ENCODE results near the gene HMGN2. TPM values are rescaled to one million over a fixed set of nuclear protein-coding genes. Genes with fewer than 3 reads are reported as not detected.

The HMGN2 gene
- total and polyA plus RNA-seq, 2 of the 13 experiments (the other 11 are each of a cell fraction or from before 2014, with no cell fraction given): 63.4 to 343 TPM

DNA sequence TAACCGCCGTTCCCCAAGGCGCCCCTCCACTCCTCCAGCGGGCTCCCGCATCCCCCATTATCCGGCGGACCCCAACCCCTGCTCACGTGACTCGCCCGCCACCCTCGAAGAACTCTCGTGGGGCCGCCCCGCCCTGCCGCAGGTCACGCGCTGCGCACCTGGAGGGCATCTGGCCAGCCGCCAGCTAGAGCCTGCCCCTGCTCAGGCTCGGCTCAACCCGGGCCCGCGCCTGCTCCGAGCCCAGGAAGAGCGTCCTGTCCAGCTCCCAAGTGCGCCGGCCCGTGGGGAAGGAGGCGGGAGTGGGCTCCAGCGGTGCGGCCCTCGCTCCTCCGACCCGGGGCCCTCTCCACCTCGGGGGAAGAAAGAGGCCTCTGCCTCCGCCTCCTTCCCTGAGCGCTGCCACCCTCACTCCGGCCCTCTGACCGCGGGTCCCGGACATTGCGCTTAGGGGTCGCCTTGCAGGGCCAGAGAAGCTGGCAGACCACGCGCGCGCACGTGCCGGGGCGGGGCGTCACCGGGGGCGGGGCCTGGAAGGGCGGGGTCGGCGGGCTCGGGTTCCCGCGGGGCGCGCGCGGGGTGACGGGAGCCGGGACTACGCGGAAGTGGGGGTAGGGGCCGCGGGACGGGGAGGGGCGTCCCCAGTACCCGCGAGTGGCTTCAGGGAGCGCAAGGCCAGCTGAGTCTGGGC, 28.4 kb downstream of the HMGN2 start (continued):
- TF ChIP-seq KDM4B (CRISPR knock-in tag; IDR thresholded peaks at IDR 0.05) (no peak), ARID5B (CRISPR knock-in tag; IDR thresholded peaks at IDR 0.05) (peak; percentile 34), ZNF670 (CRISPR knock-in tag; IDR thresholded peaks at IDR 0.05; ENCODE audit: borderline replicate concordance) (peak; percentile 81), ZNF83 (CRISPR knock-in tag; IDR thresholded peaks at IDR 0.05; ENCODE audit: borderline replicate concordance) (no peak; the same call in none of the 2 replicates), SMARCE1 (IDR thresholded peaks at IDR 0.05; ENCODE audit: borderline replicate concordance) (no peak), SP5 (CRISPR knock-in tag; IDR thresholded peaks at IDR 0.05; ENCODE audit: borderline replicate concordance, low read depth) (0 out of 2 replicates have a peak, but pooled peaks have one; percentile 23), IRF9 (CRISPR knock-in tag; IDR thresholded peaks at IDR 0.05; ENCODE audit: borderline replicate concordance) (peak; percentile 78; the same call in 1 of the 2 replicates), POLR2A (IDR thresholded peaks at IDR 0.05; ENCODE audit: insufficient read depth in 1 of 2, low read depth in 2 of 2, low read length in 2 of 2) (peak in 1 of 2 experiments; percentile 90; a peak in 2 of 4 replicates), SAP130 (CRISPR knock-in tag; IDR thresholded peaks at IDR 0.05; ENCODE audit: low read depth) (peak; percentile 59), MIXL1 (CRISPR knock-in tag; IDR thresholded peaks at IDR 0.05) (peak; percentile 29; the same call in 1 of the 2 replicates), ZNF451 (CRISPR knock-in tag; IDR thresholded peaks at IDR 0.05) (peak; percentile 65; the same call in 1 of the 2 replicates), KLF15 (CRISPR knock-in tag; IDR thresholded peaks at IDR 0.05; ENCODE audit: borderline replicate concordance) (no peak), ZNF224 (CRISPR knock-in tag; IDR thresholded peaks at IDR 0.05) (peak; percentile 86), ZNF724P (CRISPR knock-in tag; IDR thresholded peaks at IDR 0.05; ENCODE audit: borderline replicate concordance) (peak; percentile 81), ZNF816 (CRISPR knock-in tag; IDR thresholded peaks at IDR 0.05; ENCODE audit: borderline replicate concordance) (peak; percentile 83), ZNF563 (CRISPR knock-in tag; IDR thresholded peaks at IDR 0.05) (peak; percentile 94), CAMTA2 (CRISPR knock-in tag; IDR thresholded peaks at IDR 0.05; ENCODE audit: borderline replicate concordance) (peak; percentile 50; the same call in 1 of the 2 replicates)
- TF ChIP-seq, protein P1, sequence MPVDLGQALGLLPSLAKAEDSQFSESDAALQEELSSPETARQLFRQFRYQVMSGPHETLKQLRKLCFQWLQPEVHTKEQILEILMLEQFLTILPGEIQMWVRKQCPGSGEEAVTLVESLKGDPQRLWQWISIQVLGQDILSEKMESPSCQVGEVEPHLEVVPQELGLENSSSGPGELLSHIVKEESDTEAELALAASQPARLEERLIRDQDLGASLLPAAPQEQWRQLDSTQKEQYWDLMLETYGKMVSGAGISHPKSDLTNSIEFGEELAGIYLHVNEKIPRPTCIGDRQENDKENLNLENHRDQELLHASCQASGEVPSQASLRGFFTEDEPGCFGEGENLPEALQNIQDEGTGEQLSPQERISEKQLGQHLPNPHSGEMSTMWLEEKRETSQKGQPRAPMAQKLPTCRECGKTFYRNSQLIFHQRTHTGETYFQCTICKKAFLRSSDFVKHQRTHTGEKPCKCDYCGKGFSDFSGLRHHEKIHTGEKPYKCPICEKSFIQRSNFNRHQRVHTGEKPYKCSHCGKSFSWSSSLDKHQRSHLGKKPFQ (CRISPR knock-in tag; IDR thresholded peaks at IDR 0.05; ENCODE audit: insufficient replicate concordance): no peak

Measured in HepG2 (cell line).